Hair follicle dermal papilla cell (primary cell): Measurements from ENCODE around the gene KPRP. TPM values are rescaled to one million over a fixed set of nuclear protein-coding genes. Genes with fewer than 3 reads are reported as not detected.

Experiments used
- total RNA-seq: library from RNA; depleted of rRNA; stranded (reverse); fragments of >200 nt; gene quantifications from 2 replicates; pipeline ENCODE4 v1.2.3, GENCODE V29; 2012

The KPRP gene, protein sequence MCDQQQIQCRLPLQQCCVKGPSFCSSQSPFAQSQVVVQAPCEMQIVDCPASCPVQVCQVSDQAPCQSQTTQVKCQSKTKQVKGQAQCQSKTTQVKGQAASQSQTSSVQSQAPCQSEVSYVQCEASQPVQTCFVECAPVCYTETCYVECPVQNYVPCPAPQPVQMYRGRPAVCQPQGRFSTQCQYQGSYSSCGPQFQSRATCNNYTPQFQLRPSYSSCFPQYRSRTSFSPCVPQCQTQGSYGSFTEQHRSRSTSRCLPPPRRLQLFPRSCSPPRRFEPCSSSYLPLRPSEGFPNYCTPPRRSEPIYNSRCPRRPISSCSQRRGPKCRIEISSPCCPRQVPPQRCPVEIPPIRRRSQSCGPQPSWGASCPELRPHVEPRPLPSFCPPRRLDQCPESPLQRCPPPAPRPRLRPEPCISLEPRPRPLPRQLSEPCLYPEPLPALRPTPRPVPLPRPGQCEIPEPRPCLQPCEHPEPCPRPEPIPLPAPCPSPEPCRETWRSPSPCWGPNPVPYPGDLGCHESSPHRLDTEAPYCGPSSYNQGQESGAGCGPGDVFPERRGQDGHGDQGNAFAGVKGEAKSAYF
- not detected in 2 replicates for total RNA-seq

GRCh38 chr1:152757747-152758146 is at the start of gene KPRP:
TSS of gene KPRP (plus strand) at chr1:152758025. CDS start at chr1:152759589, 1,564 bp downstream.

GRCh38 chr1:152774875-152775274 is 17.1 kb downstream of the KPRP start, which contains the start of gene LCE1F:
TSS of gene LCE1F (plus strand) at chr1:152775140. CDS start at chr1:152776372, 1,232 bp downstream.

DNA sequence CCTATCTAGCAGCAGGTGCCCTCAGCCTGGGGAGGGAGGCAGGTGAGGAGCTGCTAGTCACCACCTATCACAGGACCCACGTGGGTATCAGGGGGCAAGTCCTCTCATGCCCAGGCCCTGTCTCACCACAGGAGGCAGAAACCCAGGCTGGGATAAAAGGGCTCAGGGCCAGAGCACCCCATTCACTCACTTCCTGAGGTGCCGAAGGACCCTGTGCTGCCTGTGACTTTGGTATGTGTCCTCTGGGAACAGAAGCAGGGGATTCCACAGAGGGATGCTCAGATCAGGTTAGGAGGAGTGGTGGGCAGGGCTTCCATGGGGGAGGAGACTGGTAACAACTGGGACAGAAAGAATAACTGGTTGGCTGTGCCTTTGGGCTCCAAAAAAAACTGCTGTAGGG is 28.3 kb downstream of the KPRP start, which contains the start of gene LCE1E:
LCE1E (plus strand) TSS at position 181 of the 400 bp plus-strand sequence. CDS start 1,043 bp downstream, outside the sequence.

GRCh38 chr1:152796421-152796820 is 38.6 kb downstream of the KPRP start, which contains the start of gene LCE1D:
TSS of gene LCE1D (plus strand) at chr1:152796721. CDS start at chr1:152797795, 1,074 bp downstream.

GRCh38 chr1:152806576-152806975 is 48.8 kb downstream of the KPRP start, which contains the start of gene LCE1C:
TSS of gene LCE1C (minus strand) at chr1:152806651. CDS start at chr1:152805478, 1,173 bp downstream.

Other genes starting within 250 kb of the KPRP start
- gene LCE5A, start 247.2 kb upstream of the KPRP start, total RNA-seq: not detected in 2 replicates
- gene CRCT1, start 243.5 kb upstream of the KPRP start, total RNA-seq: not detected in 2 replicates
- not detected in 2 replicates for gene LCE3E, start 191.2 kb upstream of the KPRP start, total RNA-seq
- not detected in 2 replicates for gene LCE3D, start 177.5 kb upstream of the KPRP start, total RNA-seq
- gene LCE3C, start 157.8 kb upstream of the KPRP start, total RNA-seq: not detected in 2 replicates
- gene LCE3B, start 144.2 kb upstream of the KPRP start, total RNA-seq: not detected in 2 replicates
- not detected in 2 replicates for gene LCE3A, start 134.9 kb upstream of the KPRP start, total RNA-seq
- not detected in 2 replicates for gene LCE2D, start 94.6 kb upstream of the KPRP start, total RNA-seq
- gene LCE2C, start 82.7 kb upstream of the KPRP start, total RNA-seq: not detected in 2 replicates
- not detected in 2 replicates for gene LCE2B, start 71.9 kb upstream of the KPRP start, total RNA-seq
- gene LCE2A, start 59.7 kb upstream of the KPRP start, total RNA-seq: not detected in 2 replicates
- gene LCE4A, start 49.9 kb upstream of the KPRP start, total RNA-seq: not detected in 2 replicates
- gene LCE1F, start 17.1 kb downstream of the KPRP start, total RNA-seq: not detected in 2 replicates
- not detected in 2 replicates for gene LCE1E, start 28.2 kb downstream of the KPRP start, total RNA-seq
- gene LCE1D, start 38.7 kb downstream of the KPRP start, total RNA-seq: not detected in 2 replicates
- not detected in 2 replicates for gene LCE1C, start 48.6 kb downstream of the KPRP start, total RNA-seq
- gene LCE1B, start 53.9 kb downstream of the KPRP start, total RNA-seq: not detected in 2 replicates
- gene LCE1A, start 69.4 kb downstream of the KPRP start, total RNA-seq: not detected in 2 replicates
- not detected in 2 replicates for gene LCE6A, start 84.8 kb downstream of the KPRP start, total RNA-seq
- gene LCE7A, start 102.0 kb downstream of the KPRP start, total RNA-seq: not detected in 2 replicates
- gene SMCP, start 120.3 kb downstream of the KPRP start, total RNA-seq: not detected in 2 replicates
- gene IVL, start 150.5 kb downstream of the KPRP start, total RNA-seq: not detected in 2 replicates
- not detected in 2 replicates for gene SPRR5, start 189.2 kb downstream of the KPRP start, total RNA-seq
- not detected in 2 replicates for gene SPRR4, start 212.6 kb downstream of the KPRP start, total RNA-seq
- gene SPRR1A, start 226.1 kb downstream of the KPRP start, total RNA-seq: not detected in 2 replicates
- not detected in 2 replicates for gene SPRR3, start 243.7 kb downstream of the KPRP start, total RNA-seq